Inferior parietal cortex (tissue), 1 donor: ENCODE measurements around the gene ERLIN1.

Experiments
- DNase-seq: peaks from one replicate; pipeline ENCODE4 v3.0.0-alpha.2; 2016; ENCODE audit errors: extremely low spot score

ERLIN1 gene

GRCh38 chr10:100172349-100172748 is 13.5 kb downstream of the ERLIN1 start:
- DNase-seq = no peak

GRCh38 chr10:100168313-100168643 is 17.6 kb downstream of the ERLIN1 start:
- DNase-seq = no peak

GRCh38 chr10:100167553-100168312 is 18.1 kb downstream of the ERLIN1 start:
- DNase-seq = no peak

- no peak for DNase-seq
These were observed 21.9 kb downstream of the ERLIN1 start for GRCh38 chr10:100163704-100164621.

GRCh38 chr10:100162696-100163095 is 23.1 kb downstream of the ERLIN1 start:
- DNase-seq = no peak

GRCh38 chr10:100158044-100158805 is 27.6 kb downstream of the ERLIN1 start:
- DNase-seq = no peak

- DNase-seq = no peak
These were observed 28.7 kb downstream of the ERLIN1 start for GRCh38 chr10:100157156-100157555.

- no peak for DNase-seq
These were observed 29.9 kb downstream of the ERLIN1 start for GRCh38 chr10:100155936-100156335.

- no peak for DNase-seq
These were observed 31.2 kb downstream of the ERLIN1 start for GRCh38 chr10:100154666-100155065.

GRCh38 chr10:100153239-100153825 is 32.5 kb downstream of the ERLIN1 start:
- DNase-seq = no peak

GRCh38 chr10:100151723-100152300 is 34.0 kb downstream of the ERLIN1 start:
- no peak for DNase-seq

- no peak for DNase-seq
These were observed 37.2 kb downstream of the ERLIN1 start for GRCh38 chr10:100148353-100149211.

GRCh38 chr10:100146875-100147650 is 38.8 kb downstream of the ERLIN1 start:
- DNase-seq = no peak

GRCh38 chr10:100146398-100146797 is 39.4 kb downstream of the ERLIN1 start:
- no peak for DNase-seq

- DNase-seq = no peak
These were observed 42.1 kb downstream of the ERLIN1 start for GRCh38 chr10:100143756-100144155.

GRCh38 chr10:100141446-100142087 is 44.3 kb downstream of the ERLIN1 start:
- DNase-seq = no peak

- no peak for DNase-seq
These were observed 45.8 kb downstream of the ERLIN1 start for GRCh38 chr10:100140070-100140469.

- DNase-seq = no peak
These were observed 46.8 kb downstream of the ERLIN1 start for GRCh38 chr10:100138921-100139496.

- no peak for DNase-seq
These were observed 50.3 kb downstream of the ERLIN1 start for GRCh38 chr10:100135486-100135885.
